H1 (cell line): ENCODE data around the gene TRIM15. TPM values are rescaled to one million over a fixed set of nuclear protein-coding genes. Genes with fewer than 3 reads are reported as not detected.

Experiments
- NANOG ChIP-seq: IDR thresholded peaks from 2 replicates; pipeline ENCODE4 v1.6.1; 2011; ENCODE audit warnings: low read length, low read depth, mild to moderate bottlenecking, inconsistent platforms; ENCODE audit not compliant: insufficient read depth, poor library complexity, severe bottlenecking
- PHF8 ChIP-seq: fragments of 200-600 bp; sonication (generic); conservative IDR thresholded peaks from 2 replicates; pipeline ENCODE4 v1.7.1; 2012; ENCODE audit warnings: low read depth, mild to moderate bottlenecking, inconsistent platforms, low read length, moderate library complexity
- ZNF274 ChIP-seq: IDR thresholded peaks from 2 replicates; pipeline ENCODE4 v1.7.0; 2012; ENCODE audit warnings: low read length, borderline replicate concordance; ENCODE audit errors: extremely low read depth
- polyA plus RNA-seq, 7 experiments: library from polyadenylated mRNA; depleted of rRNA in 3 of 7; stranded (reverse) in 5 of 7; unstranded in 2 of 7; fragments of >200 nt in 5 of 7; fragments of 200-250 nt in 2 of 7; gene quantifications; 1 replicate in 5 of 7; 2 replicates in 1 of 7; 4 replicates in 1 of 7; pipeline versions ENCODE4 v1.2.1 to v1.2.3, GENCODE V29; 2011 to 2013; ENCODE audit warnings: missing spikeins in 2 of 7, mixed read lengths in 2 of 7
- total RNA-seq: library from RNA; stranded (reverse); fragmentation: NEBNext Ultra II Directional; extraction: Animal tissue kit (Norgen Biotek cat#: 25700); gene quantifications from 2 replicates; pipeline ENCODE4 v1.2.1, GENCODE V29; 2021
- TF ChIP-seq, protein P1 (sequence below): fragments of 300-600 bp; sonication (generic); IDR thresholded peaks from 2 replicates; pipeline ENCODE4 v1.7.1; 2012; ENCODE audit warnings: low read length, moderate library complexity, mild to moderate bottlenecking, inconsistent platforms; ENCODE audit not compliant: insufficient replicate concordance

The TRIM15 gene
- total and polyA plus RNA-seq, 2 of the 8 experiments (the other 6 are each of a cell fraction or from before 2014, with no cell fraction given) = 0.18 to 0.48 TPM

DNA sequence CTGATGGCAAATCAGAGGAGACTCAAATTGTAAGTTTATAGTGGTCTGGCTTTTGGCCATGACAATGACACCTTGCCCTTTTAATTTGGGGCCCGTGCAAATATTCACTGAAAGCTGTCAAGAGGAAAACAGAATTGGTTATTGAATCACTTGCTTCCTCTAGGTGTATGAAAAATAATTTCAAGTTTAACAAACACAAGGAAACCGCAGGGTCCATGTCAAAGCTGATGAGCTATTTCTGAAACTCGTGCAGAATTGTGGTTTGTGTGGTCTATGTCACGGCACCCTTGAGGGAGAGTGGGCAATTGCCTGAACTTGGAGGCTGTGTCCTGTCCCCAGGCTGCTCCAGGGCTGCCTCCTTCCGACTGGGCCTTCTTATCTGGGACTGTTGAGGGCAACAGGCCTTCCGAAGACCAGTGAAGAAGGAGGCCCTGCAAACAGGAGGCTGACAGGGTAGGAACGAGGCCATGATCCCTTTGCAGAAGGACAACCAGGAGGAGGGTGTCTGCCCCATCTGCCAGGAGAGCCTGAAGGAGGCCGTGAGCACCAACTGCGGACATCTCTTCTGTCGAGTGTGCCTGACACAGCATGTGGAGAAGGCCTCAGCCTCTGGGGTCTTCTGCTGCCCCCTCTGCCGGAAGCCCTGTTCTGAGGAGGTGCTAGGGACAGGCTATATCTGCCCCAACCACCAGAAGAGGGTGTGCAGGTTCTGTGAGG is 26.6 kb upstream of the TRIM15 start (continued):
- TF ChIP-seq, protein P1, sequence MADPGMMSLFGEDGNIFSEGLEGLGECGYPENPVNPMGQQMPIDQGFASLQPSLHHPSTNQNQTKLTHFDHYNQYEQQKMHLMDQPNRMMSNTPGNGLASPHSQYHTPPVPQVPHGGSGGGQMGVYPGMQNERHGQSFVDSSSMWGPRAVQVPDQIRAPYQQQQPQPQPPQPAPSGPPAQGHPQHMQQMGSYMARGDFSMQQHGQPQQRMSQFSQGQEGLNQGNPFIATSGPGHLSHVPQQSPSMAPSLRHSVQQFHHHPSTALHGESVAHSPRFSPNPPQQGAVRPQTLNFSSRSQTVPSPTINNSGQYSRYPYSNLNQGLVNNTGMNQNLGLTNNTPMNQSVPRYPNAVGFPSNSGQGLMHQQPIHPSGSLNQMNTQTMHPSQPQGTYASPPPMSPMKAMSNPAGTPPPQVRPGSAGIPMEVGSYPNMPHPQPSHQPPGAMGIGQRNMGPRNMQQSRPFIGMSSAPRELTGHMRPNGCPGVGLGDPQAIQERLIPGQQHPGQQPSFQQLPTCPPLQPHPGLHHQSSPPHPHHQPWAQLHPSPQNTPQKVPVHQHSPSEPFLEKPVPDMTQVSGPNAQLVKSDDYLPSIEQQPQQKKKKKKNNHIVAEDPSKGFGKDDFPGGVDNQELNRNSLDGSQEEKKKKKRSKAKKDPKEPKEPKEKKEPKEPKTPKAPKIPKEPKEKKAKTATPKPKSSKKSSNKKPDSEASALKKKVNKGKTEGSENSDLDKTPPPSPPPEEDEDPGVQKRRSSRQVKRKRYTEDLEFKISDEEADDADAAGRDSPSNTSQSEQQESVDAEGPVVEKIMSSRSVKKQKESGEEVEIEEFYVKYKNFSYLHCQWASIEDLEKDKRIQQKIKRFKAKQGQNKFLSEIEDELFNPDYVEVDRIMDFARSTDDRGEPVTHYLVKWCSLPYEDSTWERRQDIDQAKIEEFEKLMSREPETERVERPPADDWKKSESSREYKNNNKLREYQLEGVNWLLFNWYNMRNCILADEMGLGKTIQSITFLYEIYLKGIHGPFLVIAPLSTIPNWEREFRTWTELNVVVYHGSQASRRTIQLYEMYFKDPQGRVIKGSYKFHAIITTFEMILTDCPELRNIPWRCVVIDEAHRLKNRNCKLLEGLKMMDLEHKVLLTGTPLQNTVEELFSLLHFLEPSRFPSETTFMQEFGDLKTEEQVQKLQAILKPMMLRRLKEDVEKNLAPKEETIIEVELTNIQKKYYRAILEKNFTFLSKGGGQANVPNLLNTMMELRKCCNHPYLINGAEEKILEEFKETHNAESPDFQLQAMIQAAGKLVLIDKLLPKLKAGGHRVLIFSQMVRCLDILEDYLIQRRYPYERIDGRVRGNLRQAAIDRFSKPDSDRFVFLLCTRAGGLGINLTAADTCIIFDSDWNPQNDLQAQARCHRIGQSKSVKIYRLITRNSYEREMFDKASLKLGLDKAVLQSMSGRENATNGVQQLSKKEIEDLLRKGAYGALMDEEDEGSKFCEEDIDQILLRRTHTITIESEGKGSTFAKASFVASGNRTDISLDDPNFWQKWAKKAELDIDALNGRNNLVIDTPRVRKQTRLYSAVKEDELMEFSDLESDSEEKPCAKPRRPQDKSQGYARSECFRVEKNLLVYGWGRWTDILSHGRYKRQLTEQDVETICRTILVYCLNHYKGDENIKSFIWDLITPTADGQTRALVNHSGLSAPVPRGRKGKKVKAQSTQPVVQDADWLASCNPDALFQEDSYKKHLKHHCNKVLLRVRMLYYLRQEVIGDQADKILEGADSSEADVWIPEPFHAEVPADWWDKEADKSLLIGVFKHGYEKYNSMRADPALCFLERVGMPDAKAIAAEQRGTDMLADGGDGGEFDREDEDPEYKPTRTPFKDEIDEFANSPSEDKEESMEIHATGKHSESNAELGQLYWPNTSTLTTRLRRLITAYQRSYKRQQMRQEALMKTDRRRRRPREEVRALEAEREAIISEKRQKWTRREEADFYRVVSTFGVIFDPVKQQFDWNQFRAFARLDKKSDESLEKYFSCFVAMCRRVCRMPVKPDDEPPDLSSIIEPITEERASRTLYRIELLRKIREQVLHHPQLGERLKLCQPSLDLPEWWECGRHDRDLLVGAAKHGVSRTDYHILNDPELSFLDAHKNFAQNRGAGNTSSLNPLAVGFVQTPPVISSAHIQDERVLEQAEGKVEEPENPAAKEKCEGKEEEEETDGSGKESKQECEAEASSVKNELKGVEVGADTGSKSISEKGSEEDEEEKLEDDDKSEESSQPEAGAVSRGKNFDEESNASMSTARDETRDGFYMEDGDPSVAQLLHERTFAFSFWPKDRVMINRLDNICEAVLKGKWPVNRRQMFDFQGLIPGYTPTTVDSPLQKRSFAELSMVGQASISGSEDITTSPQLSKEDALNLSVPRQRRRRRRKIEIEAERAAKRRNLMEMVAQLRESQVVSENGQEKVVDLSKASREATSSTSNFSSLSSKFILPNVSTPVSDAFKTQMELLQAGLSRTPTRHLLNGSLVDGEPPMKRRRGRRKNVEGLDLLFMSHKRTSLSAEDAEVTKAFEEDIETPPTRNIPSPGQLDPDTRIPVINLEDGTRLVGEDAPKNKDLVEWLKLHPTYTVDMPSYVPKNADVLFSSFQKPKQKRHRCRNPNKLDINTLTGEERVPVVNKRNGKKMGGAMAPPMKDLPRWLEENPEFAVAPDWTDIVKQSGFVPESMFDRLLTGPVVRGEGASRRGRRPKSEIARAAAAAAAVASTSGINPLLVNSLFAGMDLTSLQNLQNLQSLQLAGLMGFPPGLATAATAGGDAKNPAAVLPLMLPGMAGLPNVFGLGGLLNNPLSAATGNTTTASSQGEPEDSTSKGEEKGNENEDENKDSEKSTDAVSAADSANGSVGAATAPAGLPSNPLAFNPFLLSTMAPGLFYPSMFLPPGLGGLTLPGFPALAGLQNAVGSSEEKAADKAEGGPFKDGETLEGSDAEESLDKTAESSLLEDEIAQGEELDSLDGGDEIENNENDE = no peak
- TF ChIP-seq ZNF274 = no peak
- no peak for TF ChIP-seq PHF8
- TF ChIP-seq NANOG = no peak
